ENCODE results near the gene NT5DC1. TPM values are rescaled to one million over a fixed set of nuclear protein-coding genes. Genes with fewer than 3 reads are reported as not detected.

NT5DC1 gene
- total RNA-seq, 1 donor from 2014 or later, result 21.5 TPM

- DNase-seq (ENCODE audit: low spot score) (no peak), ATAC-seq (no peak)
- intact Hi-C loops (cut with DNase I), result no loop called here
Measured at GRCh38 chr6:116169880-116170279, 69.2 kb downstream of the NT5DC1 start.

GRCh38 chr6:116170358-116171057 lies 69.9 kb downstream of the NT5DC1 start:
- ATAC-seq (no peak), DNase-seq (ENCODE audit: low spot score) (no peak)
- intact Hi-C loops (cut with DNase I), result no loop called here

GRCh38 chr6:116173928-116174327 lies 73.3 kb downstream of the NT5DC1 start:
- no peak for ATAC-seq
- intact Hi-C loops (cut with DNase I), result no loop called here
- DNase-seq (ENCODE audit: low spot score), result no peak

GRCh38 chr6:116175344-116175743 lies 74.7 kb downstream of the NT5DC1 start:
- DNase-seq (ENCODE audit: low spot score) (no peak), ATAC-seq (no peak)
- intact Hi-C loops (cut with DNase I), result no loop called here

GRCh38 chr6:116176596-116176995 lies 75.9 kb downstream of the NT5DC1 start:
- intact Hi-C loops (cut with DNase I), result no loop called here
- ATAC-seq (no peak), DNase-seq (ENCODE audit: low spot score) (no peak)

GRCh38 chr6:116180375-116180774 lies 79.7 kb downstream of the NT5DC1 start:
- DNase-seq (ENCODE audit: low spot score) (no peak), ATAC-seq (no peak)
- intact Hi-C loops (cut with DNase I), result no loop called here

- intact Hi-C loops (cut with DNase I), result no loop called here
- no peak for DNase-seq (ENCODE audit: low spot score)
- ATAC-seq, result no peak
Measured at GRCh38 chr6:116189472-116189871, 88.8 kb downstream of the NT5DC1 start.

- ATAC-seq (no peak), DNase-seq (ENCODE audit: low spot score) (no peak)
- intact Hi-C loops (cut with DNase I), result no loop called here
Measured at GRCh38 chr6:116190550-116190949, 89.9 kb downstream of the NT5DC1 start.

GRCh38 chr6:116191881-116192280 lies 91.2 kb downstream of the NT5DC1 start:
- DNase-seq (ENCODE audit: low spot score) (no peak), ATAC-seq (no peak)
- intact Hi-C loops (cut with DNase I), result no loop called here

GRCh38 chr6:116192786-116193185 lies 92.1 kb downstream of the NT5DC1 start:
- DNase-seq (ENCODE audit: low spot score) (no peak), ATAC-seq (no peak)

GRCh38 chr6:116196841-116197240 lies 96.2 kb downstream of the NT5DC1 start:
- intact Hi-C loops (cut with DNase I), result no loop called here
- ATAC-seq (no peak), DNase-seq (ENCODE audit: low spot score) (no peak)

More at GRCh38 chr6:116192786-116193185, 92.1 kb downstream of the NT5DC1 start:
- intact Hi-C loops (cut with DNase I), result no loop called here

- DNase-seq (ENCODE audit: low spot score), result no peak
- intact Hi-C loops (cut with DNase I), result no loop called here
- no peak for ATAC-seq
Measured at GRCh38 chr6:116200619-116201249, 100.1 kb downstream of the NT5DC1 start.

- ATAC-seq (no peak), DNase-seq (ENCODE audit: low spot score) (no peak)
- intact Hi-C loops (cut with DNase I), result no loop called here
Measured at GRCh38 chr6:116201538-116201937, 100.9 kb downstream of the NT5DC1 start.

GRCh38 chr6:116205281-116205680 lies 104.6 kb downstream of the NT5DC1 start:
- no peak for ATAC-seq
- no peak for DNase-seq (ENCODE audit: low spot score)
- intact Hi-C loops (cut with DNase I), result no loop called here

GRCh38 chr6:116206231-116206903 lies 105.7 kb downstream of the NT5DC1 start:
- DNase-seq (ENCODE audit: low spot score), result no peak
- intact Hi-C loops (cut with DNase I), result no loop called here
- no peak for ATAC-seq

GRCh38 chr6:116208056-116208785 lies 107.6 kb downstream of the NT5DC1 start:
- intact Hi-C loops (cut with DNase I), result no loop called here
- DNase-seq (ENCODE audit: low spot score) (no peak), ATAC-seq (no peak)

- intact Hi-C loops (cut with DNase I), result no loop called here
- DNase-seq (ENCODE audit: low spot score) (no peak), ATAC-seq (no peak)
Measured at GRCh38 chr6:116210316-116210715, 109.7 kb downstream of the NT5DC1 start.

GRCh38 chr6:116210750-116211425 lies 110.2 kb downstream of the NT5DC1 start:
- intact Hi-C loops (cut with DNase I), result no loop called here
- ATAC-seq, result no peak
- no peak for DNase-seq (ENCODE audit: low spot score)

- ATAC-seq (no peak), DNase-seq (ENCODE audit: low spot score) (no peak)
- intact Hi-C loops (cut with DNase I), result no loop called here
Measured at GRCh38 chr6:116214681-116215080, 114.0 kb downstream of the NT5DC1 start.
